Nephron progenitor cell (in vitro differentiated cells): ENCODE data around the gene SPINDOC.

ENCODE experiments used
- DNase-seq: peaks from one replicate; pipeline ENCODE4 v3.0.0; 2021
- H3K27ac Mint-ChIP-seq: 2 replicates; pipeline ENCODE4 v1.8.0; 2021; ENCODE audit warnings: mild to moderate bottlenecking, moderate library complexity, mixed read lengths
- H3K27me3 Mint-ChIP-seq: 2 replicates; pipeline ENCODE4 v1.8.0; 2021; ENCODE audit warnings: mild to moderate bottlenecking, low read depth, mixed read lengths; ENCODE audit not compliant: poor library complexity
- H3K36me3 Mint-ChIP-seq: 2 replicates; pipeline ENCODE4 v1.8.0; 2021; ENCODE audit warnings: low read depth, mixed read lengths
- H3K4me1 Mint-ChIP-seq: 2 replicates; pipeline ENCODE4 v1.8.0; 2021; ENCODE audit warnings: mixed read lengths
- H3K4me3 Mint-ChIP-seq: 2 replicates; pipeline ENCODE4 v1.8.0; 2021; ENCODE audit warnings: mild to moderate bottlenecking, moderate library complexity, mixed read lengths
- H3K9me3 Mint-ChIP-seq: 2 replicates; pipeline ENCODE4 v1.8.0; 2021; ENCODE audit warnings: mild to moderate bottlenecking, moderate library complexity, mixed read lengths
- CTCF ChIP-seq: fragments of 200-600 bp; sonication (generic); IDR thresholded peaks from 2 replicates; pipeline ENCODE4 v1.5.0; 2021; ENCODE audit warnings: antibody characterized with exemption

Gene SPINDOC

GRCh38 chr11:63844836-63845235, 31.6 kb downstream of the SPINDOC start:
- Mint-ChIP-seq H3K4me3 (no peak overlapping the region), H3K4me1 (peaks cover 77% of the 10 kb centered on the region), H3K36me3 (peaks cover 13% of the 10 kb centered on the region), H3K27ac (no peak overlapping the region), H3K27me3 (peaks cover 3% of the 10 kb centered on the region), H3K9me3 (no peaks in the 10 kb centered on the region)
- TF ChIP-seq CTCF, result no peak
- DNase-seq, result no peak

- Mint-ChIP-seq H3K9me3 (no peaks in the 10 kb centered on the region), H3K4me1 (peaks cover 72% of the 10 kb centered on the region), H3K36me3 (peaks cover 14% of the 10 kb centered on the region), H3K4me3 (no peak overlapping the region), H3K27me3 (peaks cover 3% of the 10 kb centered on the region), H3K27ac (peak overlapping the region; percentile 39)
- DNase-seq, result no peak
- no peak for TF ChIP-seq CTCF
These were observed 32.0 kb downstream of the SPINDOC start for GRCh38 chr11:63845303-63845702.

- H3K27ac Mint-ChIP-seq, result peak overlapping the region; percentile 39
- H3K4me3 Mint-ChIP-seq, result no peak overlapping the region
- no peak for TF ChIP-seq CTCF
- H3K9me3 Mint-ChIP-seq, result no peaks in the 10 kb centered on the region
- H3K36me3 Mint-ChIP-seq, result peaks cover 20% of the 10 kb centered on the region
- peaks cover 6% of the 10 kb centered on the region for H3K27me3 Mint-ChIP-seq
- no peak for DNase-seq
- peaks cover 66% of the 10 kb centered on the region for H3K4me1 Mint-ChIP-seq
These were observed 32.7 kb downstream of the SPINDOC start for GRCh38 chr11:63845911-63846310.

- Mint-ChIP-seq H3K4me3 (no peak overlapping the region), H3K4me1 (peaks cover 63% of the 10 kb centered on the region)
These were observed 33.6 kb downstream of the SPINDOC start for GRCh38 chr11:63846897-63847296.

GRCh38 chr11:63847363-63847762, 34.1 kb downstream of the SPINDOC start:
- peak overlapping the region; percentile 41 for H3K27ac Mint-ChIP-seq
- no peak for TF ChIP-seq CTCF
- peaks cover 59% of the 10 kb centered on the region for H3K4me1 Mint-ChIP-seq
- peaks cover 25% of the 10 kb centered on the region for H3K36me3 Mint-ChIP-seq
- peaks cover 9% of the 10 kb centered on the region for H3K27me3 Mint-ChIP-seq
- no peak overlapping the region for H3K4me3 Mint-ChIP-seq
- no peaks in the 10 kb centered on the region for H3K9me3 Mint-ChIP-seq
- DNase-seq, result no peak

More at GRCh38 chr11:63846897-63847296, 33.6 kb downstream of the SPINDOC start:
- peaks cover 25% of the 10 kb centered on the region for H3K36me3 Mint-ChIP-seq
- no peak for DNase-seq
- H3K27ac Mint-ChIP-seq, result peak overlapping the region; percentile 41
- peaks cover 9% of the 10 kb centered on the region for H3K27me3 Mint-ChIP-seq
- TF ChIP-seq CTCF, result no peak
- no peaks in the 10 kb centered on the region for H3K9me3 Mint-ChIP-seq

GRCh38 chr11:63849691-63850090, 36.4 kb downstream of the SPINDOC start:
- no peak for DNase-seq
- no peak for TF ChIP-seq CTCF
- Mint-ChIP-seq H3K27me3 (peaks cover 9% of the 10 kb centered on the region), H3K9me3 (peaks cover 2% of the 10 kb centered on the region), H3K4me1 (peaks cover 35% of the 10 kb centered on the region), H3K36me3 (peaks cover 43% of the 10 kb centered on the region), H3K4me3 (no peak overlapping the region), H3K27ac (no peak overlapping the region)
